Measurements from ENCODE around the gene IL17D. TPM values are rescaled to one million over a fixed set of nuclear protein-coding genes. Genes with fewer than 3 reads are reported as not detected.

IL17D gene
- total RNA-seq (0.85 TPM), polyA plus RNA-seq (0.52 TPM)
- long read RNA-seq, donor 1 = 0 reads
- long read RNA-seq, donor 2 = 0 reads
- long read RNA-seq, donor 3, partial matches to known transcripts = 31 of 31 reads
- long read RNA-seq, donor 3, other reads (novel, unspliced or antisense) = 0 of 31 reads
- long read RNA-seq, donor 4 = 0 reads
- long read RNA-seq, donor 5, partial matches to known transcripts = 7 of 7 reads
- long read RNA-seq, donor 5, other reads (novel, unspliced or antisense) = 0 of 7 reads
- long read RNA-seq, donor 6 = 0 reads
- long read RNA-seq, donor 7 = 0 reads
- long read RNA-seq, donor 8, partial matches to known transcripts = 5 of 5 reads
- long read RNA-seq, donor 8, other reads (novel, unspliced or antisense) = 0 of 5 reads
- long read RNA-seq, donor 9 = 0 reads
- long read RNA-seq, donor 10 = 0 reads

- no peak within 1 kb of the TSS for H3K27ac ChIP-seq (ENCODE audit: low read depth in 1 of 2, low read length in 1 of 2)
Observed at GRCh38 chr13:20702915-20703779, at the start of gene IL17D. IL17D (plus strand) TSS chr13:20703699; CDS start chr13:20704002, 303 bp downstream.

GRCh38 chr13:20654156-20654555 lies 49.3 kb upstream of the IL17D start:
- Histone ChIP-seq H3K9me3 (ENCODE audit: control insufficient read depth in 2 of 2, insufficient read depth in 1 of 2, low read length in 1 of 2) (no peaks in the 10 kb centered on the region), H3K27me3 (ENCODE audit: control insufficient read depth in 2 of 2, insufficient read depth in 1 of 2, low read length in 1 of 2) (no peaks in the 10 kb centered on the region), H3K4me3 (ENCODE audit: low read length in 2 of 2) (no peak overlapping the region), H3K27ac (ENCODE audit: low read depth in 1 of 2, low read length in 1 of 2) (no peak overlapping the region), H3K36me3 (ENCODE audit: control insufficient read depth in 2 of 2, insufficient read depth in 2 of 2, low read length in 1 of 2) (no peaks in the 10 kb centered on the region), H3K4me1 (ENCODE audit: control insufficient read depth in 2 of 2, insufficient read depth in 2 of 2, low read length in 2 of 2) (no peaks in the 10 kb centered on the region)
- no peak for DNase-seq (ENCODE audit: low read depth in 6 of 9, low spot score in 9 of 9)
- 96% methylated on average over 1 of the region's 1 CpG for WGBS

More at GRCh38 chr13:20702915-20703779, at the start of gene IL17D:
- Histone ChIP-seq H3K4me3 (ENCODE audit: low read length in 2 of 2) (peak within 1 kb of the TSS; percentile 46 to 63), H3K27me3 (ENCODE audit: control insufficient read depth in 2 of 2, insufficient read depth in 1 of 2, low read length in 1 of 2) (peaks cover 0 to 29% of the 10 kb centered on the region in 2 donors), H3K9me3 (ENCODE audit: control insufficient read depth in 2 of 2, insufficient read depth in 1 of 2, low read length in 1 of 2) (no peaks in the 10 kb centered on the region), H3K4me1 (ENCODE audit: control insufficient read depth in 2 of 2, insufficient read depth in 2 of 2, low read length in 2 of 2) (peaks cover 2 to 5% of the 10 kb centered on the region in 2 donors), H3K36me3 (ENCODE audit: control insufficient read depth in 2 of 2, insufficient read depth in 2 of 2, low read length in 1 of 2) (no peaks in the 10 kb centered on the region)
- DNase-seq (ENCODE audit: low read depth in 6 of 9, low spot score in 9 of 9) = peak in 4 of 9 donors; percentile 28 to 66 (median 38)
- under 1% methylated on average over 88 of the region's 94 CpGs for WGBS

- DNase-seq (ENCODE audit: low read depth in 6 of 9, low spot score in 9 of 9) = no peak
- Histone ChIP-seq H3K36me3 (ENCODE audit: control insufficient read depth in 2 of 2, insufficient read depth in 2 of 2, low read length in 1 of 2) (peaks cover 0 to 5% of the 10 kb centered on the region in 2 donors), H3K4me1 (ENCODE audit: control insufficient read depth in 2 of 2, insufficient read depth in 2 of 2, low read length in 2 of 2) (no peaks in the 10 kb centered on the region), H3K27me3 (ENCODE audit: control insufficient read depth in 2 of 2, insufficient read depth in 1 of 2, low read length in 1 of 2) (no peaks in the 10 kb centered on the region), H3K9me3 (ENCODE audit: control insufficient read depth in 2 of 2, insufficient read depth in 1 of 2, low read length in 1 of 2) (no peaks in the 10 kb centered on the region), H3K27ac (ENCODE audit: low read depth in 1 of 2, low read length in 1 of 2) (no peak overlapping the region), H3K4me3 (ENCODE audit: low read length in 2 of 2) (no peak overlapping the region)
- 88% methylated on average over 5 of the region's 5 CpGs for WGBS
Observed at GRCh38 chr13:20658451-20659040, 45.0 kb upstream of the IL17D start.

GRCh38 chr13:20664351-20664750 lies 39.1 kb upstream of the IL17D start:
- Histone ChIP-seq H3K9me3 (ENCODE audit: control insufficient read depth in 2 of 2, insufficient read depth in 1 of 2, low read length in 1 of 2) (no peaks in the 10 kb centered on the region), H3K27me3 (ENCODE audit: control insufficient read depth in 2 of 2, insufficient read depth in 1 of 2, low read length in 1 of 2) (no peaks in the 10 kb centered on the region), H3K4me3 (ENCODE audit: low read length in 2 of 2) (no peak overlapping the region), H3K27ac (ENCODE audit: low read depth in 1 of 2, low read length in 1 of 2) (no peak overlapping the region), H3K4me1 (ENCODE audit: control insufficient read depth in 2 of 2, insufficient read depth in 2 of 2, low read length in 2 of 2) (peaks cover 0 to 4% of the 10 kb centered on the region in 2 donors), H3K36me3 (ENCODE audit: control insufficient read depth in 2 of 2, insufficient read depth in 2 of 2, low read length in 1 of 2) (peaks cover 5% of the 10 kb centered on the region in 2 donors)
- DNase-seq (ENCODE audit: low read depth in 6 of 9, low spot score in 9 of 9) = no peak

- Histone ChIP-seq H3K4me3 (ENCODE audit: low read length in 2 of 2) (no peak overlapping the region), H3K4me1 (ENCODE audit: control insufficient read depth in 2 of 2, insufficient read depth in 2 of 2, low read length in 2 of 2) (peaks cover 0 to 4% of the 10 kb centered on the region in 2 donors), H3K27ac (ENCODE audit: low read depth in 1 of 2, low read length in 1 of 2) (no peak overlapping the region), H3K27me3 (ENCODE audit: control insufficient read depth in 2 of 2, insufficient read depth in 1 of 2, low read length in 1 of 2) (no peaks in the 10 kb centered on the region), H3K36me3 (ENCODE audit: control insufficient read depth in 2 of 2, insufficient read depth in 2 of 2, low read length in 1 of 2) (peaks cover 0 to 5% of the 10 kb centered on the region in 2 donors), H3K9me3 (ENCODE audit: control insufficient read depth in 2 of 2, insufficient read depth in 1 of 2, low read length in 1 of 2) (no peaks in the 10 kb centered on the region)
- DNase-seq (ENCODE audit: low read depth in 6 of 9, low spot score in 9 of 9) = peak in 2 of 9 donors; percentile 4 to 8
- WGBS = 78% methylated on average over 4 of the region's 4 CpGs
Observed at GRCh38 chr13:20666948-20667347, 36.6 kb upstream of the IL17D start.

- 78% methylated on average over 4 of the region's 4 CpGs for WGBS
- peak in 1 of 9 donors; percentile 4 for DNase-seq (ENCODE audit: low read depth in 6 of 9, low spot score in 9 of 9)
Observed at GRCh38 chr13:20667857-20668437, 35.6 kb upstream of the IL17D start.

GRCh38 chr13:20669162-20669561 lies 34.3 kb upstream of the IL17D start:
- Histone ChIP-seq H3K9me3 (ENCODE audit: control insufficient read depth in 2 of 2, insufficient read depth in 1 of 2, low read length in 1 of 2) (no peaks in the 10 kb centered on the region), H3K27ac (ENCODE audit: low read depth in 1 of 2, low read length in 1 of 2) (no peak overlapping the region), H3K36me3 (ENCODE audit: control insufficient read depth in 2 of 2, insufficient read depth in 2 of 2, low read length in 1 of 2) (peaks cover 0 to 5% of the 10 kb centered on the region in 2 donors), H3K27me3 (ENCODE audit: control insufficient read depth in 2 of 2, insufficient read depth in 1 of 2, low read length in 1 of 2) (no peaks in the 10 kb centered on the region), H3K4me1 (ENCODE audit: control insufficient read depth in 2 of 2, insufficient read depth in 2 of 2, low read length in 2 of 2) (peaks cover 0 to 4% of the 10 kb centered on the region in 2 donors), H3K4me3 (ENCODE audit: low read length in 2 of 2) (no peak overlapping the region)
- WGBS = 36% methylated on average over 5 of the region's 5 CpGs
- DNase-seq (ENCODE audit: low read depth in 6 of 9, low spot score in 9 of 9) = peak in 1 of 9 donors; percentile 13

More at GRCh38 chr13:20667857-20668437, 35.6 kb upstream of the IL17D start:
- Histone ChIP-seq H3K27ac (ENCODE audit: low read depth in 1 of 2, low read length in 1 of 2) (no peak overlapping the region), H3K9me3 (ENCODE audit: control insufficient read depth in 2 of 2, insufficient read depth in 1 of 2, low read length in 1 of 2) (no peaks in the 10 kb centered on the region), H3K4me3 (ENCODE audit: low read length in 2 of 2) (no peak overlapping the region), H3K27me3 (ENCODE audit: control insufficient read depth in 2 of 2, insufficient read depth in 1 of 2, low read length in 1 of 2) (no peaks in the 10 kb centered on the region), H3K36me3 (ENCODE audit: control insufficient read depth in 2 of 2, insufficient read depth in 2 of 2, low read length in 1 of 2) (peaks cover 0 to 5% of the 10 kb centered on the region in 2 donors), H3K4me1 (ENCODE audit: control insufficient read depth in 2 of 2, insufficient read depth in 2 of 2, low read length in 2 of 2) (peaks cover 0 to 4% of the 10 kb centered on the region in 2 donors)

- no peak overlapping the region for H3K4me3 ChIP-seq (ENCODE audit: low read length in 2 of 2)
- H3K27ac ChIP-seq (ENCODE audit: low read depth in 1 of 2, low read length in 1 of 2) = no peak overlapping the region
- no peaks in the 10 kb centered on the region for H3K27me3 ChIP-seq (ENCODE audit: control insufficient read depth in 2 of 2, insufficient read depth in 1 of 2, low read length in 1 of 2)
- no peaks in the 10 kb centered on the region for H3K9me3 ChIP-seq (ENCODE audit: control insufficient read depth in 2 of 2, insufficient read depth in 1 of 2, low read length in 1 of 2)
- H3K36me3 ChIP-seq (ENCODE audit: control insufficient read depth in 2 of 2, insufficient read depth in 2 of 2, low read length in 1 of 2) = peaks cover 3% of the 10 kb centered on the region in 2 donors
- no peak for DNase-seq (ENCODE audit: low read depth in 6 of 9, low spot score in 9 of 9)
- WGBS = 98% methylated on average over 1 of the region's 1 CpG
- H3K4me1 ChIP-seq (ENCODE audit: control insufficient read depth in 2 of 2, insufficient read depth in 2 of 2, low read length in 2 of 2) = peaks cover 0 to 4% of the 10 kb centered on the region in 2 donors
Observed at GRCh38 chr13:20671789-20672188, 31.7 kb upstream of the IL17D start.

Measured in thymus (tissue), 14 donors.